HG03159 (cell line): ENCODE data around the gene RNASEH1.
"Not testable (repeated sequence)": the region's sequence is repeated elsewhere in the genome, so short reads cannot be mapped to it uniquely, and the experiment has no call there.

Experiments
- ATAC-seq: cut with Tn5 transposase; IDR thresholded peaks from one replicate; pipeline ENCODE4 v1.9.1; 2021; ENCODE audit warnings: mild to moderate bottlenecking, moderate library complexity; ENCODE audit not compliant: unreplicated experiment

The RNASEH1 gene

DNA sequence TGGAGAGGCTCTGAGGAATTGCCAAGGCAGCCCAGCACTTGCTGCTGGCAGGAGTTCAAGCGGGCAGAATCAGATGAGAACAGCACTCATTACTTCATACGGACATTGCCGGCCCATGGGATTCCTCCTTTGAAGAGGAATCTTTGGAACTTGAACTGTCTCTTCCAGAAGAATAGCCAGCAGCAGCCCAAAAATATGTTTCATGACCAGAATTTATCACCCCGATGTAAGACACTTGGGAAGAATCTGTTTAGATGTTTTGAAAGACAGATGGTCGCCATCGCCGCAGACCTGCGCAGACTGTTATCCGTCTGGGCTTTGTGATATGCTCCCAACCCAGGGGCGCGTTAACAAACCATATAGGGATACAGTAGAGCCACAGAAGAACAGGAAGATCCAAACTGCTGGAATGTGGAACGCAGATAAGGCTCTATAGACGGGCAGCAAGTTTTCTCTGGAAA is 35.1 kb downstream of the RNASEH1 start:
- ATAC-seq, result no peak

DNA sequence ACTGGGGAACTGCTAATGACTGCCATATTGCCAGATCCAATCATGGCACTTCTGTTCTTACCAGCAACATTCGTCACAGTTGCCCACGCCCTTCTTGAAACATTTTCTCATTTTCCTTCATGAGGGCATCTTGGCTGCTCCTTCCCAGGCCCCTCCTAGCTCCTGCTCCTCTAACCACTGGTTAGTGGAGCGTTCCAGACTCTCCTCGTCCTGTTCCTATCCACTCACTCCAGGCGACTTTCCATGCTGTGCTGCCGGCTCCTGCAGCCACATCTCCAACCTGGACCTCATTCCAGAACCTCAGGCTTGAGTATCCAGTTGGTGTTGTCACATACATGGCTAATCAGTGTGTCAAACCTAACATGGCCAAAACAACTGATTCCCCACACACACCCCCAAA is 37.5 kb downstream of the RNASEH1 start:
- ATAC-seq, result no peak

DNA sequence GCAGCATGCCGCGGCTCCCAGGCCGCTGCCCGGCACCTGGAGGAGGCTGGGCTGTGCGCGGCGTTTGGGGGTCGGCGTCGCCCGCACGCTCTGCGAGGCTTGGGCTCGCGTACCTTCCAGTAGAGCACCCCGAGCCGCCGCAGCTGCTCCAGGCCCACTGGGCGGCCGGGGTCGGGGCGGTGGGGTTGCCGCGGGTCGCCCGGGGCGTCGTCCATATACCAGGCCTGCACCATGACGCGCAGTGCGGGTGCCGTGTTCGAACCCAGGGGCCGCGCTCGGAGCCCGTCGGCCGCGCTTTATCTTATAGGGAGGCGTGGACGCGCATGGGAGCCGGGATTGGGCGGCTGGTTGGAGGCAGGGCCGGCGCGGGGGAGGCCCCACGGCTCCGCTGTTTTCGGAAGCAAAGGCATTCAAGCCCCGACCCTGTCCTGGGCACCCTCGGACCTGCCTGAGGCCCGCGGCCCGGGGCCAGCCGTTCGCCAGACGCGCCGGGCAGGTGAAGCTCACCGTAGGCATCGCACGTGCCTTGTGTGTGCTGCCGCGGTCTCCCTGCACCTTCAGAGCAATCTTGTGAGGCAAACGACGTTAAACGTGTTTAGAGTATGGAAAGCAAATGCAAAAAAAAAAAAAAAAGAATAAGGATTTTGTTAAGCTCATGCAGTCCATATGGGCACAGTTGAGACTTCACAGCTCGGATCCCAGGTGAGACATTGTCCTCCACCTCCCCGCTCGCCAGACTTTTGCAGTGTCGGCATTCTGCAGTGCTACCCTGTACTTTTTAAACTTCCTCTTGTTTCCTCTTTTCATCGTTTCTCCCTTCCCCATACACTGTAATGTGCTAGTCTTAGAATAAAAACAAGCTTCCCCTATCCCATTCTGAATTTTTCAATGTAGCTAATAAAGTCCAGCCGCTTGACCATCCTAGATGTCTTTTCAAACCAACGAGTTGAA is 38.6 kb downstream of the RNASEH1 start, which contains the start of gene ADI1:
ADI1 (minus strand) TSS at position 277 of the 951 bp plus-strand sequence; CDS start at position 233, 44 bp downstream.
- ATAC-seq, result peak; percentile 60

DNA sequence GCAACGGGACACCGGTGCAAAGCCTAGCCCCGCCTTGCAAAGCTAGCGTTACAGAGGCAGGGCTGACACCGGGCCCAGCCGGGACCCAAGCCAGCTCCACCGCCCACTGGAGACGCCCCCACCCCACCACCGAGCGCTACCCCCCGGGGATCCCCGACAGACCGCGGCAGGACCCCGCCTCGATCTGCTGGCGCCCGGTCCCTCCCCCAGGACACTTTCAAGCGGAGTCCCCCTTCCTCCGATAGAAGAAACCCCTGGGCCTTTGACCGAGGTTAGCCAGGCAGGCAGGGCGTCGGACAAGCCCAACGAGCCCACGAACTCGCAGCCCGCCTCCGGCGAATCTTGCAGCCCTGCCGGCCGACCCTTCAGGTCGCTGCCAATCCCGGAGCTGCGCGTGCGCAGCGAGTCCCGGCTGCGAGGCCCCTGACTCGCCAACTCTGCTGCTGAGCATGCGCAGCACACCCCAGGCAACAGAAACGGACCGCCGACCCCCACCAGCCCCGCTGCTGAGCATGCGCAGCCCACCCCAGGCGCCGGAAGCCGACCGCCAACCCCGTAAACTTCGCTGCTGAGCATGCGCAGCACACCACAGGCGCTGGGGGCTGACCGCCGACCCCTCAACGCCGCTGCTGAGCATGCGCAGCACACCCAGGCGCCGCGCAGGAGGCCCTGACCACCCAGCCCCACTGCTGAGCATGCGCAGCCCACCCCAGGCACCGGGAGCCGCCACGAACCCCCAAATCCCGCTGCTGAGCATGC is 39.5 kb downstream of the RNASEH1 start:
- ATAC-seq, result peak; percentile 86

DNA sequence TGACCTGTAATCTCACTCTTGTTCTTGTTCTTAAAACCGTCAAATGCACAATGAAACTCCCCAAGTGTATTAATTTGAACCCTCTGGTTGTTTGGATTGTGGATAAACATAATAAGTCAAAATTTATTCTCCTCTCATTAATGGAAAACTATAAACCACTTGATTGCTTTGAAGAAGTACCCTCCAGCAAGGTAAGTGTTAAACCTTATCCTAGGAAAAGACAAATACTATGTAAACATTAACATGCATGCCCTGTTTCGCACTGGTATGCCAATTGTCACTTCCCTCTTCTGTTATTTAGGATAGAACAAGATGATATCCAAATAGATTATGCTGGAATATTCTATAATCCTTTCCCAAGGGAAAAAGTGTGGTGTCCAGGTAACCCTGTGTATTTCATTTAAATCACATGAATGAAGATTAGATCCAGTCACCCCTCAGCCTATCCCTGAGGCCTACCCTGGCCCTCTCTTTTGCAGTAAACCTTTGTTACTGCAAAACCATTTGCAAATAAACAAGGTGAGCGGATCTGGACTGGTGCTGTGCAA is 40.1 kb downstream of the RNASEH1 start:
- ATAC-seq, result no peak

DNA sequence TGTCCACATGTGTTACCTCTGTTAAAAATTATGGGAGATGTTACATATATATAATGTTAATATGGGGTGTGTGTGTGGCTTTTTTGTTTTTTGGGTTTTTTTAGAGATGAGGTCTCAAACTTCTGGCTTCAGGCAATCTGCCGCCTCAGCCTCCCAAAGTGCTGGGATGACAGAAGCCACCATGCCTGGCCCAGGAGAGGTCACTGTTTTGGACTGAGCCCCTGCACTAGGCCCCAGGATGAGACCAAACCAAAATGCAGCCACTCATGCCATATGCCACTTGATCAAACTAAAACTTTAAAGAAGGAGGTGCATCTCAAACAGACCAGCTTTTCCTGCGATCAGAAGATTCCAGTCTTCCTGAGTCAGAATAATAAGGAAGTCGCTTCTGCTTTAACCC is 41.3 kb downstream of the RNASEH1 start:
- no peak for ATAC-seq

DNA sequence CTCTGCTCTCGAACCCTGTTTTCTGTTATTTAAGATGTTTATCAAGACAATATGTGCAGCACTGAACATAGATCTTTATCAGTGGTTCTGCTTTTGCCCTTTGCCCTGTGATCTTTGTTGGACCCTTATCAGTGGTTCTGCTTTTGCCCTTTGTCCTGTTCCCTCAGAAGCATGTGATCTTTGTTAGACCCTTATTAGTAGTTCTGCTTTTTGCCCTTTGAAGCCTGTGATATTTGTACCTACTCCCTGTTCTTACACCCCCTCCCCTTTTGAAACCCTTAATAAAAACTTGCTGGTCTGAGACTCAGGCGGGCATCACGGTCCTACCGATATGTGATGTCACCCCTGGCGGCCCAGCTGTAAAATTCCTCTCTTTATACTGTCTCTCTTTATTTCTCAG is 42.7 kb downstream of the RNASEH1 start:
- ATAC-seq, result not testable (repeated sequence)

DNA sequence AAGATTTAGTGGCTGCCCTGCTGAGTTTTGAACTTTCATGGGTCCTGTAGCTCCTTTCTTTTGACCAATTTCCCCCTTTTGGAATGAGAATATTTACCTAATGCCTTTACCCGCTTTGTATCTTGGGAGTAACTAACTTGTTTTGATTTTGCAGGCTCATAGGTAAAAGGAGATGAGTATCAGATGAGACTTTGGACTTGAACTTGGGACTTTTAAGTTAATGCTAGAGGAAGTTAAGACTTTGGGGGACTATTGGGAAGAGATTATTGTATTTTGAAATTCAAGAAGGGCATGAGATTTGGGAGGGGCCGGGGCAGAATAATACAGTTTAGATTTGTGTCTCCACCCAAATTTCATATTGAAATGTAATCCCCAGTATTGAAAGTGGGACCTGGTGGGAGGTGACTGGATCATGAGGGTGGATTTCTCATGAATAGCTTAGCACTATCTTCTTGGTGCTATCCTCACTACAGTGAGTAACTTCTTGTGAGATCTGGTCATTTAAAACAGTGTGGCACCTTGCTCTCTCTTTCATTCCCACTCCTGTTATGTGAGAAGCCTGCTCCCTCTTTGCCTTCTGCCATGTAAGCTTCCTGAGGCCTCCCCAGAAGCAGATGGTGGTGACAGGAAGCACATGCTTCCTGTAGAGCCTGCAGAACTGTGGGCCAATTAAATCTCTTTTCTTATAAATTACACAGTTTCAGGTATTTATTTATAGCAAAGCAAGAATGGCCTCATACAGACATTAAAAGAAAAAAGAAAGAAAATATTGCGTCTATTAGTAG is 44.9 kb downstream of the RNASEH1 start:
- no peak for ATAC-seq

DNA sequence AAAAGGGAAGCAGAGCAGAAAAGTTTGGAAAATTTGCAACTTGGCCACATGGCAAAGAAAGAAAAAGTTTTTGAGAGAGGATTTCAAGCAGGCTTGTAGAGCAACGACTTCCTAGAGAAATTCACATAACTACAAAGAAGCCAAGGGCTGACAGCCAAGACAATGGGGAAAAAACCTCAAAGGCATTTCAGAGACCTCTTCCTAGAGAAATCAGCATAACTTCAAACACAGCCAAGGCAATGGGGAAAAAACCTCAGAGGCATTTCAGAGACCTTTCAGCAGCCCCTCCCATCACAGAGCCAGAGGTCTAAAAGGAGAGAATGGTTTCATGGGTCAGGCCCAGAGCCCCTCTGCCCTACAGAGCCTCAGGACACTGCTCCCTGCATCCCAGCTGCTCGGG is 46.0 kb downstream of the RNASEH1 start:
- no peak for ATAC-seq

DNA sequence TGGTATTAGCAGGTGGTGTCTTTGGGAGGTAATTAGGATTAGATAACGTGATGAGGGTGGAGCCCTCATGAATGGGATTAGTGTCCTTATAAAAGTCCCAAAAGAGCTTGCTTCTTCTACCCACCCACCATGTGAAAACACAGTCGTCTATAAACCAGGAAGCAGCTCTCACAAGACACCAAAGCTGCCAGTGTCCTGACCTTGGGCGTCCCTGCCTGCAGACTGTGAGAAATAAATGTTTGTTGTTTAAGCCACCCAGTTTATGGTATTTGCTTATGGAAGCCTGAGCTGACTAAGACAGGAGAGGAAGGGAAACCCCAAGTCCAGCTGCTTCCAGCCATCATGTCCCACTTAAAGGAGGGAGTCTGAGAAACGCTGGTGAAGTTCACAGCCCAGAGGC is 52.4 kb downstream of the RNASEH1 start:
- no peak for ATAC-seq

DNA sequence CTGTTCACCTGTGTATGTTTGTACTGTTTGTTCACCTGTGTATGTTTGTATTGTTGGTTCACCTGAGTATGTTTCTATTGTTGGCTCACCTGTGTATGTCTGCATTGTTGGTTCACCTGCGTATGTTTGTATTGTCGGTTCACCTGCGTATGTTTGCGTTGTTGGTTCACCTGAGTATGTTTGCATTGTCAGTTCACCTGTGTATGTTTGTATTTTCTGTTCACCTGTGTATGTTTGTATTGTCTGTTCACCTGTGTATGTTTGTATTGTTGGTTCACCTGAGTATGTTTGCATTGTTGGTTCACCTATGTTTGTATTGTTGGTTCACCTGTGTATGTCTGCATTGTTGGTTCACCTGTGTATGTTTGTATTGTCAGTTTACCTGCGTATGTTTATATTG is 53.4 kb downstream of the RNASEH1 start:
- no peak for ATAC-seq

DNA sequence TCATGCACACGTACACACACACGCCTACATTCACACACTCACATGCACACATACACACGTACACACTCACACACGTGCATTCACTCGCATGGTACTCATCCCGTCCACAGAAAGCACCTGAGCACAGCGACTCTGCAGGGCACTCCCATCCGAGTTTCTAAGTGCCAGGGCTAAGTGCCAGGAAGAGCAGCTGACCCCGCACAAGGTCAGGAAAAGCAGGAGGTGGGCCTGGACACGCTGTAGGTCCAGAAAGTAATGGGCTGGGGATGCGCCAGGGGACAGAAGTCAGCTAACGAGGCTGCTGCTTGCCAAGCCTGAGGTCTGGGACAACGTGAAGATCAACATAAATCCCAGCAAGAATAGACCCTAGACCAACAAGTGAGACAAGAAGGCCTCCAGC is 54.6 kb downstream of the RNASEH1 start:
- no peak for ATAC-seq

DNA sequence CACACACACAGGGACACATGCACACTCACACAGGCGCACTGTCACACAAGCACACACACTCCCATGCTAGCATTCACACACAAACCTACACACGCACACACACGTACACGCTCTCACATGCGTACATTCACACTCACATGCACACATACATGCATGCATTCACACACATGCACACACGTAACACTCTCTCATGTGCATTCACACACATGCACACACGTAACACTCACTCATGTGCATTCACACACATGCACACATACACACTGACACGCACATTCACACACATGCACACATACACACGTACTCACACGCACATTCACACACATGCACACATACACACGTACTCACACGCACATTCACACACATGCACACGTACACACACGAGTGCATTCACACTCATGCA is 55.1 kb downstream of the RNASEH1 start:
- no peak for ATAC-seq

DNA sequence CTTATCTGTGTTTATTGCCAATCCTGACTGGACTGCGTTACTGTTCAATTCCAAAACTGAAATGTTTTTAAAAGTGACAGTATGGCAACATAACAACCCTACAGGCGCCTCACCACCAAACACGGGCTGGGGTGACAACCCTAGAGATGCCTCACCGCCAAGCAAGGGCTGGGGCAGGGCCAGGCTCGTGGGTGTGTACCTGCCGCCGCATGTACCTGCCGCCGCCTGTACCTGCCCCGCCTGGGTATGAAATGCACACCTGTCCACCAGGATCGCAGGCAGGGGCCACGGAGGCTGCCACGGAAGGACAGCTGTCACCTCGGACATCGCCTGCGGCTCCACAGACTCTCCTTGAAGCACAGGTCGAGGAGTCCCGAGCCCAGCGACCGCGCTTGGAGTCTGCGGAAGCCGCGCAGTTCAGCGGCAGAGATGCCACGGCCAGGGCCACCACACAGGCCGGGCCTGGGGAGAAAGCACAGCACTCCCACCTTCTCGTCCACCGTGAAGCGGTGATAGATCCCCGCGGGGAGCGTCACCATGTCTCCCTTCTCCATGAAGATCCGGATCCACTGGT is 57.7 kb downstream of the RNASEH1 start:
- ATAC-seq, result no peak

DNA sequence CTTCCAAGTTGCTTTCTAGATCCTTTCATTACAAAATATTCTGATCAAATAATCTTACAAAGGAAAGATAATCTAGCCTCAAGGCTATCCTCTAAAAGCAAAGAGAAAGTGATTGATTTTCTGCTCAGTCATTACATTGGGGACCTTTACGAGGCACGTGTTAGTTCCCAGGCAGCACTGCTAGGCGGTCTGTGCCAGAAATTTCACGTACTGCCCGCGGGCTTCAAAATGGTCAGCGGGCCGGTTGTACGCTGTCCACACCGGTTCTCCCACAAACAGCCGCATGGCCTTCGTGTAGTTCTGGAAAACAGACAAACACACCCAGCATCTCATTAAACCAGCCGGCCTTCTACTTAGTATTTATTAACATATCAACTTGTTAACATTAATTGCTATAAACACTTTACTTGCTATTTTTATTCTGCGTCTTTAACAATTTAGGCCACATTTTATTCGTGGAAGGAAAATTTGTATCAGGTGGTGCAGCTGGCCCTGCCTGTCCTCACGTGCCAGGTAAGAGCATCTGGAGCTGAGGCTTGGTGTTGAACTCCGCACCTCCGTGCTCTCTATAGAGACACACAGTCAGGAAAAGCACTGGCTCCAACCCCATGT is 59.2 kb downstream of the RNASEH1 start:
- no peak for ATAC-seq

DNA sequence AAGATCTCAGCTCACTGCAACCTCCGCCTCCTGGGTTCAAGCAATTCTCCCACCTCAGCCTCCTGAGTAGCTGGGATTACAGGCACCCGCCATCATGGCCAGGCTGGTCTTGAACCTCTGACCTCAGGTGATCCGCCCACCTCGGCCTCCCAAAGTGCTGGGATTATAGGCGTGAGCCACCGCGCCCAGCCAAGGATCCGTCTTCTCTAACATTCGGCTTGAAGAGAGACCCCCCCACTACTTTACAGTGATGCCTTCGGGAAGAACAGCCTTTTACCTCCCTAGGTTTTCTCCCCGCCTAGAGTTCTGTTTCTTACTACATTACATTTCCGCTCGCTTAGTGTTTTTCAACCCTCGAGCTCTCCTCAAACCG is 61.4 kb downstream of the RNASEH1 start:
- ATAC-seq, result not testable (repeated sequence)
